Type B pancreatic cell (in vitro differentiated cells): ENCODE results near the gene ALG3. TPM values are rescaled to one million over a fixed set of nuclear protein-coding genes. Genes with fewer than 3 reads are reported as not detected.

Source experiments
- DNase-seq: peaks from one replicate; pipeline ENCODE4 v3.0.0; 2021; ENCODE audit warnings: mixed read lengths; ENCODE audit not compliant: unreplicated experiment; ENCODE audit errors: extremely low spot score
- H3K27ac Mint-ChIP-seq: 2 replicates; pipeline ENCODE4 v1.8.0; 2021; ENCODE audit warnings: mild to moderate bottlenecking, mixed read lengths
- H3K27me3 Mint-ChIP-seq: 2 replicates; pipeline ENCODE4 v1.8.0; 2021; ENCODE audit warnings: mixed read lengths
- H3K36me3 Mint-ChIP-seq: 2 replicates; pipeline ENCODE4 v1.8.0; 2021; ENCODE audit warnings: mixed read lengths
- H3K4me1 Mint-ChIP-seq: one replicate; pipeline ENCODE4 v1.8.0; 2021; ENCODE audit warnings: mixed read lengths; ENCODE audit not compliant: unreplicated experiment
- H3K4me3 Mint-ChIP-seq: 2 replicates; pipeline ENCODE4 v1.8.0; 2021; ENCODE audit warnings: mild to moderate bottlenecking, mixed read lengths
- H3K9me3 Mint-ChIP-seq: 2 replicates; pipeline ENCODE4 v1.8.0; 2021; ENCODE audit warnings: mixed read lengths
- microRNA-seq: library from miRNA; unstranded; fragments of <30 nt; microRNA quantifications from one replicate; pipeline ENCODE4, GENCODE V29; 2020
- total RNA-seq: library from RNA; stranded (reverse); gene quantifications from 2 replicates; pipeline ENCODE4 v1.2.1, GENCODE V29; 2021; ENCODE audit warnings: low replicate concordance
- TF ChIP-seq, protein P1 (sequence below): fragments of 200-600 bp; sonication (generic); conservative IDR thresholded peaks from 2 replicates; pipeline ENCODE4 v1.5.0; 2021; ENCODE audit warnings: antibody characterized with exemption, mild to moderate bottlenecking

Gene ALG3
- total RNA-seq, 1 donor from 2014 or later = 55.8 TPM

DNA sequence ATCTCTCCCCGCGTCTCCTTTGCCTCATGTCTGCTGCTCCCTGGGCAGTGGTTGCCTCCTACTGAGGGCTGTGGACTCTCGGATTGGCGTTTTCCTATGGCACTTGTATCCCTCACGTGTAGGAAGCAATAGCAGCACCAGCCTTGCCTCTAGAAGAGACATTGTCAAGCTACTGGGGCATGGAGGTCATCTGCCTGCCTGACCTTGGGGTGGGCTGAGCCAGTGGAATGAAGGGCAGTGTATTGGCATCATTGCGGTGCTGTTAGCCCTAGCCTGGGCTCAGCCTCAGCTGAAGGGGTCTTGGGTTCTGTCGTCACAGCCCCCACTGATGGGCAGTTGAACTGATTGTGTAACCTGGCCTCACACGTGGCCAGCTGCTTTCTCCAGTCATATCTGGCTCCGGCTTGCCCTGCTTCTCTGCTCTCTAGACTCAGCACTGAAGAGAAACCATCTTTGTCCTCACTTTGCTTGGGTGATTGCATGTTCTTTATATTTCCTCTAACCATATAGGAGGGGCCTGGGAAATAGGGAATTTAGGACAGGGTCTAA, 54.7 kb downstream of the ALG3 start:
- H3K9me3 Mint-ChIP-seq = no peaks in the 10 kb centered on the region
- H3K27me3 Mint-ChIP-seq = no peaks in the 10 kb centered on the region
- TF ChIP-seq, protein P1, sequence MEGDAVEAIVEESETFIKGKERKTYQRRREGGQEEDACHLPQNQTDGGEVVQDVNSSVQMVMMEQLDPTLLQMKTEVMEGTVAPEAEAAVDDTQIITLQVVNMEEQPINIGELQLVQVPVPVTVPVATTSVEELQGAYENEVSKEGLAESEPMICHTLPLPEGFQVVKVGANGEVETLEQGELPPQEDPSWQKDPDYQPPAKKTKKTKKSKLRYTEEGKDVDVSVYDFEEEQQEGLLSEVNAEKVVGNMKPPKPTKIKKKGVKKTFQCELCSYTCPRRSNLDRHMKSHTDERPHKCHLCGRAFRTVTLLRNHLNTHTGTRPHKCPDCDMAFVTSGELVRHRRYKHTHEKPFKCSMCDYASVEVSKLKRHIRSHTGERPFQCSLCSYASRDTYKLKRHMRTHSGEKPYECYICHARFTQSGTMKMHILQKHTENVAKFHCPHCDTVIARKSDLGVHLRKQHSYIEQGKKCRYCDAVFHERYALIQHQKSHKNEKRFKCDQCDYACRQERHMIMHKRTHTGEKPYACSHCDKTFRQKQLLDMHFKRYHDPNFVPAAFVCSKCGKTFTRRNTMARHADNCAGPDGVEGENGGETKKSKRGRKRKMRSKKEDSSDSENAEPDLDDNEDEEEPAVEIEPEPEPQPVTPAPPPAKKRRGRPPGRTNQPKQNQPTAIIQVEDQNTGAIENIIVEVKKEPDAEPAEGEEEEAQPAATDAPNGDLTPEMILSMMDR = no peak
- H3K4me1 Mint-ChIP-seq = no peaks in the 10 kb centered on the region
- DNase-seq = no peak
- H3K36me3 Mint-ChIP-seq = peaks cover 7% of the 10 kb centered on the region
- H3K27ac Mint-ChIP-seq = no peak overlapping the region
- H3K4me3 Mint-ChIP-seq = no peak overlapping the region

DNA sequence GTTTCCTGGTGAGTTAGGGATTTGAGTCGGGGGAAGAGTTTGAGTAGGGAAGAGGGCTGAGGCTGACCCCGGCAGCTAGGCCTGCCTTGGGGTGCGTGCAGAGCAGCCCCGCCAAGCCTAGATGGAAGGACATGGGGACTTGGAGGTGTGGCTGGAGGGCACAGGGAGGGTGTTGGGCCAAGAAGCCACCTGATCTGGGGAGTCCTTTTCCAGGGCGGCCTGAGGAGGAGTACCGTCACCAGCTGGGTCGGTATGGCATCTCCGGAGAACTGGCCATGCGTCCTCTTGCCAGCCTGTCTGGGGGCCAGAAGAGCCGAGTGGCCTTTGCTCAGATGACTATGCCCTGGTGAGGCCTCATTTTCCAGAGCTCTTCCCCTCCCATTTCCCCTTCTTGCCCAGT, 55.9 kb downstream of the ALG3 start:
- TF ChIP-seq, protein P1 = no peak
- Mint-ChIP-seq H3K27ac (no peak overlapping the region), H3K27me3 (no peaks in the 10 kb centered on the region), H3K4me3 (no peak overlapping the region), H3K9me3 (no peaks in the 10 kb centered on the region), H3K36me3 (peaks cover 7% of the 10 kb centered on the region), H3K4me1 (peaks cover 3% of the 10 kb centered on the region)
- no peak for DNase-seq

Small RNA genes lying within 50 kb of the gene (microRNA-seq; reads per million reads assigned to microRNA genes)
- gene MIR1224 = 259 reads per million, percentile 71 among the genes with 10 or more reads in this experiment

Other genes starting within 250 kb of the ALG3 start
- 39.3 and 61.2 TPM in 2 replicates for gene ABCC5, start 231.1 kb downstream of the ALG3 start, total RNA-seq
- not detected in 2 replicates for gene HTR3D, start 217.2 kb downstream of the ALG3 start, total RNA-seq
- not detected in 2 replicates for gene HTR3C, start 195.9 kb downstream of the ALG3 start, total RNA-seq
- gene HTR3E, start 151.9 kb downstream of the ALG3 start, total RNA-seq = not detected in 2 replicates
- gene EIF2B5, start 113.6 kb downstream of the ALG3 start, total RNA-seq = 43.9 and 48.5 TPM in 2 replicates
- gene DVL3, start 93.6 kb downstream of the ALG3 start, total RNA-seq = 70.8 and 84.8 TPM in 2 replicates
- 249 and 298 TPM in 2 replicates for gene AP2M1, start 74.1 kb downstream of the ALG3 start, total RNA-seq
- 72.3 and 74.3 TPM in 2 replicates for gene ABCF3, start 62.8 kb downstream of the ALG3 start, total RNA-seq
- gene VWA5B2, start 19.4 kb downstream of the ALG3 start, total RNA-seq = 23.7 and 38.7 TPM in 2 replicates
- 6.4 and 10.2 TPM in 2 replicates for gene EEF1AKMT4, start 710 bp upstream of the ALG3 start, total RNA-seq
- 1.9 TPM in 2 replicates for gene CAMK2N2, start 12.6 kb upstream of the ALG3 start, total RNA-seq
- not detected in 2 replicates for gene ECE2, start 27.1 kb upstream of the ALG3 start, total RNA-seq
- gene PSMD2, start 50.3 kb upstream of the ALG3 start, total RNA-seq = 226 and 255 TPM in 2 replicates
- gene EIF4G1, start 65.6 kb upstream of the ALG3 start, total RNA-seq = 371 and 432 TPM in 2 replicates
- 13.2 and 18.3 TPM in 2 replicates for gene FAM131A, start 88.6 kb upstream of the ALG3 start, total RNA-seq
- gene CLCN2, start 112.6 kb upstream of the ALG3 start, total RNA-seq = 10.8 and 24.9 TPM in 2 replicates
- gene POLR2H, start 112.7 kb upstream of the ALG3 start, total RNA-seq = 87.8 and 90.5 TPM in 2 replicates
- gene THPO, start 129.2 kb upstream of the ALG3 start, total RNA-seq = 0.41 and 0.52 TPM in 2 replicates
- gene CHRD, start 131.1 kb upstream of the ALG3 start, total RNA-seq = 6.4 and 35.5 TPM in 2 replicates